ENCODE data around the gene NATD1.

- no peak for TF ChIP-seq CTCF (IDR thresholded peaks at IDR 0.05; ENCODE audit: low read depth, low read length)
- TF ChIP-seq EZH2phosphoT487 (IDR thresholded peaks at IDR 0.05; ENCODE audit: low read depth) = no peak
Measured at GRCh38 chr17:21212826-21213637, 40.2 kb downstream of the NATD1 start.
